HUES64 (cell line): ENCODE data around the gene ITGA1.

Experiments used
- H3K27ac ChIP-seq: 2 replicates; pipeline ENCODE4 v1.7.0; 2013; ENCODE audit warnings: low read depth, low read length, inconsistent platforms
- H3K27me3 ChIP-seq: 2 replicates; pipeline ENCODE4 v1.6.1; 2013; ENCODE audit warnings: mild to moderate bottlenecking, low read length; ENCODE audit not compliant: insufficient read depth
- H3K36me3 ChIP-seq: 2 replicates; pipeline ENCODE4 v1.6.1; 2013; ENCODE audit warnings: mild to moderate bottlenecking, low read length; ENCODE audit not compliant: insufficient read depth
- H3K4me1 ChIP-seq: 2 replicates; pipeline ENCODE4 v1.6.1; 2013; ENCODE audit warnings: mild to moderate bottlenecking, low read length, moderate library complexity; ENCODE audit not compliant: insufficient read depth
- H3K4me3 ChIP-seq: 2 replicates; pipeline ENCODE4 v1.5.1; 2013; ENCODE audit warnings: mild to moderate bottlenecking, low read length, moderate library complexity
- H3K9ac ChIP-seq: 2 replicates; pipeline ENCODE4 v1.6.1; 2013; ENCODE audit warnings: mild to moderate bottlenecking, low read depth, low read length
- H3K9me3 ChIP-seq: 2 replicates; pipeline ENCODE4 v1.6.1; 2013; ENCODE audit warnings: low read depth, low read length; ENCODE audit not compliant: insufficient read depth
- WGBS: fragments of 150-250, 120-280 bp; methylation state at CpG from one replicate; pipeline ENCODE4 v1.1.7; 2013; ENCODE audit warnings: missing lambda C conversion rate; 5-methylcytosine and 5-hydroxymethylcytosine counted together

ITGA1 gene

DNA sequence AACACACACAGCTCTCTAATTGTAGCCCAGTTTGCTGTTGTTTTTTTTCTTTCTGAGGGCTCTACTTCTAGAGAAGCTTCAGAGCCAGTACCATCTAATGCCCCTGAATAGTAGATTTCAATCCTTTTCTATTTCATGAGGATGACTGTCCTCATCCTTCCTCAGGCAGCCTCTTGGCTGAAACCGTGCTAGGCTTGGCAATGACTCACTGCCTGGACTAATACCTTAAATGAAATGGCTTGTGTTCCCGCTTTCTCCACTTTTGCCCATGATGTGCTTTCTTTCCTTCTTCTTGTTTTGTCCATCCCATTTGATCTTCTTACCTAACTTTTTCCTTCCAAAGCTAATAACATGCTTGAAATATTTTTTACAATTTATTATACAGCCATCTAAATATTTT, 80.1 kb downstream of the ITGA1 start:
- no peak overlapping the region for H3K9ac ChIP-seq
- no peaks in the 10 kb centered on the region for H3K27me3 ChIP-seq
- H3K4me1 ChIP-seq, result no peaks in the 10 kb centered on the region
- no peak overlapping the region for H3K27ac ChIP-seq
- no peaks in the 10 kb centered on the region for H3K9me3 ChIP-seq
- 93% methylated on average over 2 of the region's 2 CpGs for WGBS
- H3K36me3 ChIP-seq, result no peaks in the 10 kb centered on the region
- no peak overlapping the region for H3K4me3 ChIP-seq

GRCh38 chr5:52868417-52868816, 80.7 kb downstream of the ITGA1 start:
- no peaks in the 10 kb centered on the region for H3K9me3 ChIP-seq
- no peak overlapping the region for H3K27ac ChIP-seq
- H3K4me1 ChIP-seq, result no peaks in the 10 kb centered on the region
- no peaks in the 10 kb centered on the region for H3K27me3 ChIP-seq
- no peak overlapping the region for H3K9ac ChIP-seq
- H3K36me3 ChIP-seq, result no peaks in the 10 kb centered on the region
- 90% methylated on average over 2 of the region's 2 CpGs for WGBS
- H3K4me3 ChIP-seq, result no peak overlapping the region

GRCh38 chr5:52869391-52869790, 81.7 kb downstream of the ITGA1 start:
- H3K9me3 ChIP-seq, result no peaks in the 10 kb centered on the region
- H3K36me3 ChIP-seq, result no peaks in the 10 kb centered on the region
- no peak overlapping the region for H3K4me3 ChIP-seq
- H3K27me3 ChIP-seq, result no peaks in the 10 kb centered on the region
- H3K27ac ChIP-seq, result no peak overlapping the region
- no peak overlapping the region for H3K9ac ChIP-seq
- no peaks in the 10 kb centered on the region for H3K4me1 ChIP-seq
- WGBS, result 96% methylated on average over 4 of the region's 4 CpGs

DNA sequence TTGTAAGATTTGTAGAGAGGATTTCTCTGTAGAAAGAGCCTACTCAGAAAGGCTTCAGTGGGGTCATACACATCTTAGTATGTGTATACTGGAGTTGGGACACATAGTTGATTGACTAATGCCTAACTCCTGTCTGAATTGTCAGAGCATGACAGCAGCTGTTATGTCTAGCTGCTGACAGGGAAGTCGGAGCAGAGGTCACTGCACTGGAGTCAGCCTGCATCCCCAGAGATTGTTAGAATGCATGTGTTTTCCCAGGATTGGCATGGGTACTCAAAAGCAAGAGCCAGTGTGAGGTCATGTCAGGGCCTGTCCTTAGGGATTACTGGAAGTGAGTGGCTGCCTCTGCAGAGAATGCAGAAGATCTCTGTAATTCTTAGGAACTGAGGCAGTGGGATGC, 82.7 kb downstream of the ITGA1 start:
- no peak overlapping the region for H3K4me3 ChIP-seq
- WGBS, result 82% methylated on average over 1 of the region's 1 CpG
- H3K27ac ChIP-seq, result no peak overlapping the region
- no peaks in the 10 kb centered on the region for H3K27me3 ChIP-seq
- H3K4me1 ChIP-seq, result no peaks in the 10 kb centered on the region
- H3K36me3 ChIP-seq, result no peaks in the 10 kb centered on the region
- H3K9ac ChIP-seq, result no peak overlapping the region
- no peaks in the 10 kb centered on the region for H3K9me3 ChIP-seq

- no peak overlapping the region for H3K9ac ChIP-seq
- H3K27ac ChIP-seq, result no peak overlapping the region
- WGBS, result 85% methylated on average over 1 of the region's 3 CpGs
- H3K27me3 ChIP-seq, result no peaks in the 10 kb centered on the region
- H3K4me1 ChIP-seq, result no peaks in the 10 kb centered on the region
- no peak overlapping the region for H3K4me3 ChIP-seq
- H3K36me3 ChIP-seq, result no peaks in the 10 kb centered on the region
- H3K9me3 ChIP-seq, result no peaks in the 10 kb centered on the region
These were observed 88.1 kb downstream of the ITGA1 start for GRCh38 chr5:52875827-52876226.

DNA sequence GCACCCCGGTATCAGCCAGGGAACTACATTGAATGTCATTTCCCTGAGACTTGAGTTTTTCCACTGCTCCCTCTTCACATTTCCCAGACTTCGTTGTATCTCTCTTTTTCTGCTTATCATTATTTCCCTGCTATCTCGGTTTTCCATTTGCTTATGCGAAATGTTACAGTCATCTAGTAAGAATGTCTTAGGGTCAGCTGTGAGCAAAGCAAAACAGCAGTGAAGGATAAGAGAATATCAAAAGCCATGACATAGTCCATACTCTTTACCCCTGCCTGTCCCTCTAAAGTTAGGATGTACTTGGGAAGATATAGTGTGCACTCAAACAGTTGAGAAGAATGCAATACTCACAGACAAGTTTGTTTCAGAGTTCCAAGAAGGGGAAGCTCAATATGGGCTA, 88.7 kb downstream of the ITGA1 start:
- no peak overlapping the region for H3K4me3 ChIP-seq
- 91% methylated on average over 4 of the region's 4 CpGs for WGBS
- H3K36me3 ChIP-seq, result no peaks in the 10 kb centered on the region
- H3K27me3 ChIP-seq, result no peaks in the 10 kb centered on the region
- H3K9me3 ChIP-seq, result no peaks in the 10 kb centered on the region
- no peaks in the 10 kb centered on the region for H3K4me1 ChIP-seq
- H3K9ac ChIP-seq, result no peak overlapping the region
- H3K27ac ChIP-seq, result no peak overlapping the region

- 91% methylated on average over 3 of the region's 3 CpGs for WGBS
- no peak overlapping the region for H3K4me3 ChIP-seq
These were observed 90.9 kb downstream of the ITGA1 start for GRCh38 chr5:52878656-52879055.

GRCh38 chr5:52880541-52880940, 92.8 kb downstream of the ITGA1 start:
- H3K36me3 ChIP-seq, result no peaks in the 10 kb centered on the region
- H3K9ac ChIP-seq, result no peak overlapping the region
- no peaks in the 10 kb centered on the region for H3K27me3 ChIP-seq
- no peak overlapping the region for H3K4me3 ChIP-seq
- no peak overlapping the region for H3K27ac ChIP-seq
- H3K4me1 ChIP-seq, result no peaks in the 10 kb centered on the region
- no peaks in the 10 kb centered on the region for H3K9me3 ChIP-seq

More at GRCh38 chr5:52878656-52879055, 90.9 kb downstream of the ITGA1 start:
- Histone ChIP-seq H3K9me3 (no peaks in the 10 kb centered on the region), H3K36me3 (no peaks in the 10 kb centered on the region), H3K27ac (no peak overlapping the region), H3K27me3 (no peaks in the 10 kb centered on the region), H3K4me1 (no peaks in the 10 kb centered on the region), H3K9ac (no peak overlapping the region)

- WGBS, result 81% methylated on average over 4 of the region's 4 CpGs
- Histone ChIP-seq H3K4me3 (no peak overlapping the region), H3K9ac (no peak overlapping the region), H3K27ac (no peak overlapping the region), H3K27me3 (no peaks in the 10 kb centered on the region), H3K9me3 (no peaks in the 10 kb centered on the region), H3K36me3 (no peaks in the 10 kb centered on the region), H3K4me1 (no peaks in the 10 kb centered on the region)
These were observed 93.8 kb downstream of the ITGA1 start for GRCh38 chr5:52881468-52881867.

DNA sequence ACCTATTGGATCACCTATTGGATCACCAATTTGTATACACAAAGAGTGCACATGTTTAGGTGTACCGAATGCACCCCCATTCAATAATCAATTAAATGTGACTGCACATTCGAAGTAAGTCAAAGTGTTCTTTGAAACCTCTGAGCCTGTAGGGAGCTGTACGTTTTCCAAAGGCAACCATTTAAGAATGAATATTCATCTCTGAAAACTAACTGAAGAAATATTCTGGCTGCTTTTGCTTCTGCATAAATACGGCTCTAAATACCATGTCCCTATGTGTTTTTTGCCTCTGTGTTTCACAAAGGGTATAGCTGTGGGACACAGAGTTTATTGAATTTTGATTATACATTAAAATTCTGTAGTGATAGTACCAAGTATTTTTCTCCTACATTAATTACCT, 95.4 kb downstream of the ITGA1 start:
- Histone ChIP-seq H3K36me3 (no peaks in the 10 kb centered on the region), H3K4me1 (no peaks in the 10 kb centered on the region), H3K9ac (no peak overlapping the region), H3K9me3 (no peaks in the 10 kb centered on the region), H3K4me3 (no peak overlapping the region), H3K27ac (no peak overlapping the region), H3K27me3 (no peaks in the 10 kb centered on the region)
- 88% methylated on average over 4 of the region's 4 CpGs for WGBS

- no peaks in the 10 kb centered on the region for H3K9me3 ChIP-seq
- no peak overlapping the region for H3K4me3 ChIP-seq
- H3K4me1 ChIP-seq, result no peaks in the 10 kb centered on the region
- H3K36me3 ChIP-seq, result no peaks in the 10 kb centered on the region
- H3K27me3 ChIP-seq, result no peaks in the 10 kb centered on the region
- WGBS, result 90% methylated on average over 1 of the region's 1 CpG
- H3K9ac ChIP-seq, result no peak overlapping the region
- H3K27ac ChIP-seq, result no peak overlapping the region
These were observed 96.7 kb downstream of the ITGA1 start for GRCh38 chr5:52884453-52884852.

GRCh38 chr5:52885614-52886013, 97.9 kb downstream of the ITGA1 start:
- H3K27me3 ChIP-seq, result no peaks in the 10 kb centered on the region
- WGBS, result 89% methylated on average over 4 of the region's 4 CpGs
- no peak overlapping the region for H3K9ac ChIP-seq
- no peaks in the 10 kb centered on the region for H3K4me1 ChIP-seq
- H3K4me3 ChIP-seq, result no peak overlapping the region
- H3K9me3 ChIP-seq, result no peaks in the 10 kb centered on the region
- no peak overlapping the region for H3K27ac ChIP-seq
- H3K36me3 ChIP-seq, result no peaks in the 10 kb centered on the region
